Activated CD4-positive, alpha-beta T cell treated with anti-CD3 and anti-CD28 coated beads, Interleukin-2, amount 50 U/mL, for 4 hours (primary cell): ENCODE measurements around the gene CPT2.

Experiments used
- DNase-seq, 2 experiments: peaks; one replicate each; pipeline ENCODE4 v3.0.0-alpha.2; 2020

CPT2 gene

GRCh38 chr1:53220171-53220961 lies 23.7 kb downstream of the CPT2 start, which contains the start of gene CZIB:
Gene CZIB (minus strand): TSS chr1:53220634. CDS start chr1:53220575, 59 bp downstream.
- DNase-seq, result peak; percentile 88 to 90

DNA sequence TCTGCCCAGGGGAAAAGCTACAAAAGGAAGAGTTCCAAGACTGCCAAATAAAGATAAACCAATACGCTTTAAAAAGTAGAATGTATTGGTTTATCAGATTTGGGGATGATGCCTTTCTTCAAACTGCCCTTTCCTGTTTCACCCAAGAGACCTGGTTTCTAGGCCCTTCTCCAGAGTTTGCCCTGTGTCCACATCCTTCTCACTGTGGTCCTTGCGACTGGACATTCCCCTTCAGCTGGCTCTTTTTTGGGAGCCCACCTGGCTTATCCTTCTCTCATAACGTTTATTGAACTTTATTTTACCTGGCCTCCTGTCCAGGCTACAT lies 24.3 kb downstream of the CPT2 start:
- no peak for DNase-seq

GRCh38 chr1:53237638-53238037 lies 41.0 kb downstream of the CPT2 start:
- no peak for DNase-seq

- DNase-seq, result peak; percentile 92 to 93
These were observed 41.9 kb downstream of the CPT2 start, which contains the start of gene MAGOH for GRCh38 chr1:53238197-53239155. Gene MAGOH (minus strand): TSS chr1:53238518. CDS start chr1:53238448, 70 bp downstream.

GRCh38 chr1:53241828-53242227 lies 45.2 kb downstream of the CPT2 start:
- no peak for DNase-seq

GRCh38 chr1:53242381-53242780 lies 45.8 kb downstream of the CPT2 start:
- DNase-seq, result no peak

DNA sequence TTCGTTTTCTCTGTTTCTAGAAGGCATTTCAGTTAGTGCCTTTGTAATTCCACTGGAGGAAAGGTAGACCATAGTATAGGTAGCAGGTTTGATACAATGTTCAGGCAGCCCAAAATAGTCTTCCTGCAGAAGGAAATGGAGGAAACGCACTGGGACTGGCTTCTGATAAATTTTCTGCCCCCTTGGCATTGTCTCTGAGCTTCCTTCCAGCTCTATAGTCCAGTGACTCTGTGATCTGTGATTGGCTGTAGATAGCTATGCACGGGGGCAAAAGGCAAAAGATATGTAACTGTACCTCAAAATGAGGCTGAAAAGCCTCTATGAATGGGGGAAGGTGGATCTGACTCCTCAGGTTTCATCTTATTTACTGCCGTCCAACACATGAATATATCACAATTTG lies 47.5 kb downstream of the CPT2 start:
- DNase-seq, result no peak

DNA sequence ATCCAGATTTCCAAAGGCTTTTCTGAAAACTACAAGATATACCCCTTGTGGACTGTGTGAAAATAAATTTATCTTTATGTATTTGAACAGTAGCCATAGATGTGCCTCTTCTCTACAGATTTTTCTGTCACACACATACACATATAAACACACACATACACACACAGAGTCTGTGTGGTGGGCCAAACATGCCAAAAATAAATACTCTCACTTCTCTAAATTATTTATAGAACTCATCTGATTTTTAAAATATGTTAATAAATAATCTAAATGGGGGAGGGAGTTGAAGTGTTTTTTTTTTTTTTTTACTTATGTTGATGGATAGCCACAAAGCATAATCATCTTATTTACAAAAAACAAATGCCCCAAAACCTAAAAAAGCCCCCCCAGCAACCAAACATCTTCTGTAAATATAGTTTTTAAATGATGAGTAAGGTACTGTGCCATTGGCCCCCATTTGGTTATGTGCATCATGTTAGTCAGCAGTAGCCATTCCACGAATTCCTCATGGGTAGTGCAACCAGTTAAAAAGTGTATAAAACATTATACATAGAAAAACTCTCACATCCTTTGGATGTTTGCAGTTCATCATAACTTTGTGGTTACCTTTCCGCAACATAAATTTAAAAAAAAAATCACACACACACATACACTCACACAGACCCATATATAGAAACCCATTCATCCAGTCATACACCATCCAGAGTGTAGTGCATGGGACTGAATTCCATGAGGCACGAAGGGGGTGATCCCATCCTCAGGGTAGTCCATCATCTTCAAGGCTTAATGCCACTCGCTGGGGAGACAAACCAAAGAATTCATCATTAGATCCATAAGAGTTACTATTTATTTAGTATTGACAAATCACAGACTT lies 49.9 kb downstream of the CPT2 start:
- DNase-seq, result no peak

DNA sequence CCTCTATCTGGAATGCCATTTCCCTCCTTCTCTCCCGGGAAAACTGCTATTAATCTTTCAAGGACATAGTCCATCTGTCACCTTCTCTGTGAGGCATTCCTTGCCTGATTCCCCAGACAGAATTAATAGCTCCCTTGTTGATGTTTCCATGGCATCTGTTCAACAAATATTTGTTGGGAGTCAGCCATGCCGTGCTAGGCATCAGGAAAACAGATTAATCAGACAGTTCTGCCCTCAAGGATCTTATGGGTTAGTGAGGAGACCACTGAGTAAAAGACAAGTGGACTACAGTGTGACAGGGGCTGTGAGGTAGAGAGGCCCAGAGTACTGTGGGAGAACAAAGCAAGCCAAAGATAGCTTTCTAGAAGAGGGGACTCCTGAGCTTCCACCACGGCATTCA lies 53.1 kb downstream of the CPT2 start:
- no peak for DNase-seq

DNA sequence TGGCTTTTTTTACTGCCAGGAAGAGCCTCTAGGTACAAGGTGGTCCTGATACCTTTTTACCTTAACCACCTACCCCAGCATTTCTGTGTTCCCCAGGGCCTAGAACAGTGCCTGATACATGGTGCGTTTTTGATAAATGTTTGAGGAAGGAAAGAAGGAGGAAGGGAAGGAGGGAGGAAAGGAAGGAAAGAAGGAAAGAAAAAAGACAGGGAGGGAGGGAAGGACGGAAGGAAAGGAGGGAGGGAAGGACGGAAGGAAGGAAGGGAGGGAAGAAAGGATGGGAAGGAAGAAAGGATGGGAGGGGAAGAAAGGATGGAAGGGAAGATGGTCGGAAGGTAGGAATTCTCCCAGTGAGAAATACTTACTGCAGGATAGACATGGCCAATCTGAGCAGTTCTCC lies 53.7 kb downstream of the CPT2 start:
- DNase-seq, result no peak

- no peak for DNase-seq
These were observed 57.5 kb downstream of the CPT2 start for GRCh38 chr1:53254011-53254640.

- DNase-seq, result no peak
These were observed 58.4 kb downstream of the CPT2 start for GRCh38 chr1:53255031-53255430.

DNA sequence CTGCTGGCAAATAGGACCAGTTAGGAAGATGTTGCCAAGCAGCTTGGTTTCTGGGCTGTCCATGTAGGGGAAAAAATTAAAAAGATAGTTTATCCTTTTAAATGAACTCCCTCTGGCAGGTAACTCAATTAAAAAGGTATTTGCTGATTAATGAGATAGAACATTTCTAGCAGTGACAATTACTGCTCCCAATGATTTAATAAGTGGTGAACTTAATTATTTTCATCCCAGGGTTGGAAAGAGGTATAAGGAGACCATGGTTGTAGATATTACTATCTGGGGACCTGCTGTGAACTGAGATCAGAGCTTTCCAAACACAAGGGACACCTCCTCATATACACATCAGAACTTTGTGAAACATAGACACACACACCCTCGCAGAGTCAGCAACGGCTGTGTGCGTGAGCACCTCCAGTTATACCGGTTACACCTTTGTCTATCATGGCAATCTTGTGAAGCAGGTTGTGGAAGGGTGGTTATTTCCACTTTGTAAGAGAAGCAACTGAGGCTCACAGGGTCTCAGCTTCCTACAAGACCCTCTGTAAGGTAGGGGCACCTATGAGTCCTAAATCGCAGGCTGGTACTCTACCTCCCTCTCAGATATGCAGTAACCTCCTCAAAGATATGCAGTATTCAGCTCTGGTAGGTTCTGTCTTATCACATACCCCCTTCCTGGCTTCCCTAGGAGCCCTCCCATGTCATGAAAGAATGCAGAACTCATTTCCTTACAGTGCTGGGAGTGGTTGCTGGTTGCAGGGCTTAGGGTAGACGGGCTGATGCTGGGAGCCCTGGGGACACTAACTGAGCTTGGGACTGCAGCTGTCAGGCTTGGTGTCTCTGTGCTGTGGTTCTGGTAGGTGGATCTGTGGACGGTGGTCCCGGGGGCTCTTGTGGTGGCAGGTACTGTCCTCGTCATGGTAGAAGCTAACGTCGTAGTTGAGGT lies 60.2 kb downstream of the CPT2 start:
- DNase-seq, result no peak

- no peak for DNase-seq
These were observed 60.9 kb downstream of the CPT2 start for GRCh38 chr1:53257454-53258081.

DNA sequence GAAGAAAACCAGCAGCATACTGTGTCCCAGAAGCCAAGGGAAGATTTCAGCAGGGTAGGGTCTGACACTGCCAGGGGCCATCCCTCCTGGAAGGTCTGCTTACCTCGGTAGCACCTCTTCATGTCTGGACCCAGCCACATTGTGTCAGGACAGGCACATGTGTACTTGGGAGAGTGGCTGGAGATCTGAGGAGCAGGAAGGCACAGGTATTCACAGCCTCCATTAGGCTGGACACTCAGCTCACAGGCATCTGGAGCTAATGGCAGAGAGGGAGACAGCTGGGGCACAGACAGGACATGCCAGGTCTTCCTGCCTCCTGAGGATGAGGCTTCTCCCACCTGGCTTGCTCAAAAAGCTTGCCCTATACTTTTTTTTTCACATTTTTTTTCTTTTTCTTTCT lies 61.6 kb downstream of the CPT2 start:
- no peak for DNase-seq

- DNase-seq, result no peak
These were observed 63.3 kb downstream of the CPT2 start for GRCh38 chr1:53259932-53260331.

GRCh38 chr1:53260631-53261247 lies 64.1 kb downstream of the CPT2 start:
- DNase-seq, result no peak

GRCh38 chr1:53262000-53262399 lies 65.4 kb downstream of the CPT2 start:
- no peak for DNase-seq
